ENCODE data around the gene KCNK17.
A peak's percentile ranks its signal among the peaks of the same experiment; 100 is the strongest.
"Not testable (repeated sequence)": the region's sequence is repeated elsewhere in the genome, so short reads cannot be mapped to it uniquely, and the experiment has no call there.

The KCNK17 gene

GRCh38 chr6:39302011-39302410, 12.2 kb downstream of the KCNK17 start:
- no peak for DNase-seq (ENCODE audit: low spot score)

GRCh38 chr6:39301606-39302005, 12.6 kb downstream of the KCNK17 start:
- no peak for DNase-seq (ENCODE audit: low spot score)

- DNase-seq (ENCODE audit: low spot score) = no peak
Measured at GRCh38 chr6:39300739-39301138, 13.5 kb downstream of the KCNK17 start.

GRCh38 chr6:39298061-39298460, 16.2 kb downstream of the KCNK17 start:
- no peak for DNase-seq (ENCODE audit: low spot score)

- no peak for DNase-seq (ENCODE audit: low spot score)
Measured at GRCh38 chr6:39296745-39297640, 17.2 kb downstream of the KCNK17 start.

GRCh38 chr6:39295611-39296011, 18.6 kb downstream of the KCNK17 start:
- no peak for DNase-seq (ENCODE audit: low spot score)

GRCh38 chr6:39294899-39295298, 19.3 kb downstream of the KCNK17 start:
- DNase-seq (ENCODE audit: low spot score) = no peak

- DNase-seq (ENCODE audit: low spot score) = no peak
Measured at GRCh38 chr6:39294133-39294532, 20.1 kb downstream of the KCNK17 start.

- DNase-seq (ENCODE audit: low spot score) = no peak
Measured at GRCh38 chr6:39292637-39293036, 21.6 kb downstream of the KCNK17 start.

GRCh38 chr6:39289490-39289889, 24.7 kb downstream of the KCNK17 start:
- DNase-seq (ENCODE audit: low spot score) = no peak

GRCh38 chr6:39287601-39288000, 26.6 kb downstream of the KCNK17 start:
- DNase-seq (ENCODE audit: low spot score) = no peak

- DNase-seq (ENCODE audit: low spot score) = not testable (repeated sequence)
Measured at GRCh38 chr6:39286596-39286995, 27.6 kb downstream of the KCNK17 start.

- no peak for DNase-seq (ENCODE audit: low spot score)
Measured at GRCh38 chr6:39282774-39283173, 31.4 kb downstream of the KCNK17 start.

GRCh38 chr6:39281312-39281980, 32.8 kb downstream of the KCNK17 start:
- no peak for DNase-seq (ENCODE audit: low spot score)

GRCh38 chr6:39280247-39280731, 33.9 kb downstream of the KCNK17 start:
- DNase-seq (ENCODE audit: low spot score) = peak; percentile 87

- no peak for DNase-seq (ENCODE audit: low spot score)
Measured at GRCh38 chr6:39279539-39279938, 34.7 kb downstream of the KCNK17 start.

GRCh38 chr6:39276379-39276995, 37.7 kb downstream of the KCNK17 start:
- no peak for DNase-seq (ENCODE audit: low spot score)

- no peak for DNase-seq (ENCODE audit: low spot score)
Measured at GRCh38 chr6:39274903-39275302, 39.3 kb downstream of the KCNK17 start.

GRCh38 chr6:39274471-39274870, 39.7 kb downstream of the KCNK17 start:
- no peak for DNase-seq (ENCODE audit: low spot score)

GRCh38 chr6:39273406-39273821, 40.8 kb downstream of the KCNK17 start:
- DNase-seq (ENCODE audit: low spot score) = no peak

- no peak for DNase-seq (ENCODE audit: low spot score)
Measured at GRCh38 chr6:39269961-39270360, 44.3 kb downstream of the KCNK17 start.

GRCh38 chr6:39268721-39269120, 45.5 kb downstream of the KCNK17 start:
- DNase-seq (ENCODE audit: low spot score) = no peak

- no peak for DNase-seq (ENCODE audit: low spot score)
Measured at GRCh38 chr6:39268171-39268570, 46.0 kb downstream of the KCNK17 start.
